Daoy (cell line): ENCODE data around the gene PBX3. TPM values are rescaled to one million over a fixed set of nuclear protein-coding genes. Genes with fewer than 3 reads are reported as not detected.

ENCODE experiments used
- DNase-seq: peaks from one replicate; pipeline ENCODE4 v3.0.0-alpha.2; 2015; ENCODE audit warnings: low read depth
- total RNA-seq: library from RNA; depleted of rRNA; stranded (reverse); fragments of >200 nt; shearing (Covaris generic); gene quantifications from 2 replicates; pipeline ENCODE4 v1.2.3, GENCODE V29; 2014

The PBX3 gene
- total RNA-seq, 1 experiment from 2014 or later, result 30.6 TPM

DNA sequence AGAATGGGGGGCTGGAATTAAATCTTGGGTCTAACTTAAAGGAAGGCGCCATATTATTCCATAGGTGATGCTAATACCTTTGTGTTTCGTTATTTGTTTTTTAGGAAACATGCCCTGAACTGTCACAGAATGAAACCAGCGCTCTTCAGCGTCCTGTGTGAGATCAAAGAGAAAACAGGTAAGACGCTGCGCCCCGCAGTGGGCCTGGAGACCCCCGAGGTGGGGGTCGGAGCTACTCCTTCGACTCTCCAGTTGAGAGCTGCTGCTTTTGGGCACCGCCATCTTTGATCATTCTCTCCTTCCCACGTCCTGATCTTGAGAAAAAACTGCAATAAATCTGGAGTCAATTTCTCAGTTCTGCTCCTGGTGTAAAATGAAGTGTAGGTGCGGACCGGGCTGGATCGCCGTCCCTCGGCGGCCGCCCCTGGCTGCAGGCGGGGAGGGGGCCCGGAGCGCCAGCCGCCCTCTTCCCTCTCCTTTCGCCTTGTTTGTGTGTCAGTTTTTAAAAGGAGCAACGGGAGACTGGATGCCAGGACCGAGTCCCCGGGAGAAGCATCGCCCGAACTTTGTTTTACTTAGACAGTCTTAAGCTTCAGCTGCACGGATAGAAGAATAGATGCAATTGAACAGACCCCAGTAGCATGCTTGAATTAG lies 1.4 kb downstream of the PBX3 start:
- peak; percentile 19 for DNase-seq

DNA sequence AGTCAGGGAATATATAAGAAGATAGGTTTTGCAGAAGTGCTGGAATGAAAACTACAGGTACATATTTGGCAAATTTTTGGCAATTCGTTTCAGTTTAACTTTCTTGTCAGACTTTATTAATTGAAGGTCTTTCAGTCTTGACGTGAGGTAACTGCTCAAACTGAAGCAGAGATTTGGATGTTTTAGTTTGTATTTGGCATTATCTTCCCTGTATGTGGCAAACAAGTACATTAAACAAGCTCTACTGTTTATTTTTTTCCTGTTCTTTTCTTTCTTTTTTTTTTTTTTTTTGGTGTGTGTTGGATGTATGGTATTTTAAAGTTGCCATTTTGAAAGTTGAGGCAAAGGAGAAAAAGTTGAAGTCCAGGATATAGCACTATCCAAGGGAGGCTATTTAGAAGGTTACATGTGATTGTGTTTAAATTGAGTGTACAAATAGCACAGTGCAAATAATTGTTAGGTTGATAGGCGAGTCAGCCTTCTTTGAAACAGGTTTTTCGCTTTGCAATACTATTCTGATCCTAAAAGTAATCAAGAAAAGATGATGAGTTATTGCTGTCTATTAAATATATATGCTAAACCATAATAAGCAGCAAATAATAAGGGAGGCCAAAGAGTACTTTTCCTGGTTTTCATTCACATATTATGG lies 2.2 kb downstream of the PBX3 start:
- no peak for DNase-seq

DNA sequence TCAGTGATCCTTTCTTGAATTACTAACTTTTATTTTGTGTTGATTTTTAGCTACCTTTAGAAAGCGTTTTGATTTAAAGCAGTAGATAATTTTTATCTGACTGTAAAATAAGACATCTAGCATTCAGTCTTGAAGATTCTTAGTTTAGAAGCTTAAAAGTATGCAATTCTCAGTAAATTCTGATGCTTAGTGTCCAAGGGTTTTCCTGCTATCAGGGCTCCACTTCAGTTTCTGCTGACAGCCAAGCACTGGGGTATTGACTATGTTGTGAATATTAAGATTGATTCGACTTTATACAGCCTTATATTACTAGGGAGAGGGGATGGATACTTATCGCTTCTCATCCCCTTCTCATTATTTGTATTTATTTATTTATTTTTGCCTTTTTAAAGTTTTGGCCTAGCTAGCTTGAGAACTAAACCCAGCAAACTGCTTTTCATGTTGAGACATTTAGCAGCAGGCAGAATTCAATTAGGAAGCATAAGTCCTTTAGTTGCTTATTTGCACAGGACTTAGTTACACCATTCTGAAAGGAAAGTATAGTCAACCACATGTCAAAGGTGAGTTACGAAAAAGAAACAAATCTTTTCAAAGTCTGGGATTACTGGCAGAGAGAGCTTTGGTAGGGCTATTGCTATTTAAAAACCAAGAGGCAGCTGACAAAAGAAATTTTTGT lies 2.9 kb downstream of the PBX3 start:
- DNase-seq, result no peak

DNA sequence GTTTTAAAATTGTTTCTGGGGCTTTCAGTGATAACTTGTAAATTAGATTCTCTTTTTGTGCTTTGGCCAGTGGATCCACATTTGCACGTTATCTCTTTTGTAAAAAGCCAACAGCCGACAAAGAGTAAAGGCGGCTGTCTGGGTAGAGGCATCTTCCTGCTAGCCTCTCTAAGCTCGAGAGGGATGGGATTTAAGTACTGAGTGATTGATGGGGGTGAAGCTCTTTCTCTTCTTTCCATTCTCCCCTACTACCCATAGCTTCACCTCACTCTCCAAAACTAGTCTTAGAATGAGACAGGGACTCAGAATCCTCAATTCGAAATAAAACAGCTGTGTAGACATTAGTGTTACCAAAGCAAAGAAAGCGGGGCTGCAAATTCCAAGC lies 3.4 kb downstream of the PBX3 start:
- DNase-seq, result no peak

DNA sequence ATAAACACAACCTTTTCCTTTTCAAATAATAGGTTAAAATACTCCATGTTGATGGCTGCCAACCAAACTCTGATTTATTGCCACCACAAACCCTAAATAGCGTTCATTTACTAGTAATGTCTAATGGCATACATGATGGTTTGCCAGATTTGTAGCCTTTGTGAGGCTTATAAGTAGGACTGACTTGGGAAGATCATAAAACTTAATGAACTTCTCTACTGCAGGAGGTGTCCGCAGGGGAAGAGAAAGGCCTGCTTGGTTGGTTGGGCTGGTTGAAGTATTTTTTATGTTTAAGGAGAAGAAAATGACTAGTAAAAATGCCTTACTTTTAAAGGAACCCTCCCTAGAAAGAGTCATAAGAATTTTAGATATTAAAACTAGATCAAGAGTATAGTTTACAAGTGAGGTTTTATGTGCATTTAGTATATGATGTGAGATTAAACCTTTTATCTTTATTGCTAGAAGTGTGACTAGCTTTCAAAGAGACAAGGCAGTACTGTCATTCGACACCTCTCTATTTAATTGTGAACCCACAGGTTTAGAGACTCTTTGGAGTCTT lies 5.0 kb downstream of the PBX3 start:
- DNase-seq, result no peak

DNA sequence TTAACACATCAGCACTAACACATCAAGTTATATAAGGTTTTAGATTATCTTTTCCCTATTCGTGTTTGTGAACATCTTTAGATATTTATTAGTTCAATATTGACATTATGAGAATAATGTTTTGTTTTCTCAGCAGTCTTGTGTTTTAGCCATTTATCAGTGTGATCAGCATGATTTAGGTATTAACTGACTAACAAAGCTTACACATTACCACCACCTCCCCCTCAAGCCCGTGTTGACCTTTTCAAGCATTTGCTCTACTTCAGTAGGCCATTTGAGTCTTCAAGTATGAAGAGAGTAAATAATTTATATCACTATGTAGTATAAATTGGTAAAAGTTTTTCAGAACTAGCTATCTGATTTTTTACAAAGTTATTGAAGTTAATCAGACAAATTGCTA lies 6.9 kb downstream of the PBX3 start:
- DNase-seq, result no peak

DNA sequence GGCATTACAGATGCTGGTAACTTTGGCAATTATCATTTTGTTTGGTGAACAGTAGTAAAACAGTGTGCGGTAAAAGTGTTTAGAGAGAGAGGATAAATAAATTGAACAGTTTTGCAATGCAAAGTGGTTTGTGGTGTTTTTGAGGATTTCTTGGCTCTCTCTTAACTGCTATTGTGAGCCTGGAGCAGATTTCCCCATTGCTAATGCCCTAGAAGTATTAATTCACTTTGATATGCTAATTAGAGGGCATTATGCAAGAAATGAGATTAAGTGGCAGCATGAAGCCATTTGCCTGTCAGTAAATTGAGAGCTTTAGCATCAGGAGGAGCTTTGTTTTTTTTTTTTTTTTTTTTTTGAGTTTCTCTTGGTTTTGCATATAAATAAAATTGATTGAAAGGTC lies 8.2 kb downstream of the PBX3 start:
- no peak for DNase-seq

DNA sequence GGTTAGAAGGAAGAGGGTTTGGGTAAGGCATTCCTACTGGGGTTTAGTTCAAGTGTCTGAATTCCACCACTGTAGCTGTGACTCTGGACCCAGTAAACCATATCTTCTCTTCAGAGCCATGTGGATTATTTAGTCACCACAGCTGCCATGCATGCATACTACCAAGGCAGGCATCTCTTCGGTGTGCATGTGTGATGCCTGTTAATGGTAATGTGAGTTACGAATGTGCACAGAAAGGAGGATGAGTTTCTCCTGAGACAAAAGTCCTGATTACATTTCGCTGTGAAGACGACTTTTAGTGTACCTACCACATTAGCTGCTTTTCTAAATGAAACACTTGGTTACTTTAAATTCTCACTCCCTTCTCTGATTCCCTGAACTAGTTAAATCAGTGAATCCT lies 9.3 kb downstream of the PBX3 start:
- no peak for DNase-seq

DNA sequence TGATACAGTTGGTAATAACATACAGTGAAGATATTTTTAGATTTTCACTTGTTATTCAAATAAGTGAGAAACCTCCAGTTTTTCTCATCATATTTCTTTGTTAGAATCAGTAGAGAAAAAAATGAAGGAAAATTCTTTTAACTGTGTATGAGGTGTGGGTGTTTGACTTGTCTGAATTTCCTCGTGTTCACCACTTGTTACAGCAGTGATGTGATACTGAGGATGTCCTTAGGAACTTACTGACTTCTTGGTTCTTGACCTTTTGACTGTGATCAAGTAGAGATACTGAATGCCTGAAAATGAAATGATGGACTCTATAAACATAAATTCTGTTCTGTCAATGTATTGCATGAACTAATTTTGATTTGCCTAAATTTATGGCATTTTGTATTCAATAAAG lies 10.7 kb downstream of the PBX3 start:
- no peak for DNase-seq

DNA sequence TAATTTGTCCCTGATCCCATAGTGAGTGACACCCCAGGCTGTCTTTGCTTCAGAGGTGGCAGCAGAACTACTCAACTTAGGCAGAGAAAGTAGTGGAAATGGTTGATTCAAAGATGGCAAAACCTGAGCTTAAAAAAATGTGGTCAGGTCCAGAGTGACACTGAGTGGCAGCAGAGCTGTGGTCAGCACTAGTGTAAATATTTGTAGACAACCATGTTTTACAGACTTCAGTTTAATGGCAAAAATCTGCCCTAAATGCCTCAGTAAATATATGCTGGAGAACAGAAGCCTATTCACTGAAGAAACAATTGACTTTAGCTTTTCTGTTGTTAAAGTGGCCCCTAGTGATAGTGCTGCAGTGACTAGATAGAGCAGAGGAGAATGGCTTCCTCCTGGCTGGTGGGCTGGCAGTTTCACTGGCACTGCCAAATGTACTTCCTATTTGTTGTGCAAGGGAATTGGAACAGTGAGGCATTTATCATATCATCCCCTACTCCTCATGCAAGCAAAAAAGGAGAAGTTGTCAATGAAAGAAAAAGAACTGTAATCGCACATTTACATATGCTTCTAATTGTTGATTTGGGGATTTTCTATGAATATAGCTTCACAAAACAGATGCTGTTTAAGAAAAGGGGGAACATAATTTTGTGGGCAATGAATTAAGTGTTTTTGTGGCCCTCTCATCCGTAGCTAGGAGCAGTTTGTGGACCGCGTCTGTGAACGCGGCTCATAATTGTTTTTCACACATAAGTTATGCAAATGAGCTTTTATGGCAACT lies 12.0 kb downstream of the PBX3 start:
- DNase-seq, result no peak

DNA sequence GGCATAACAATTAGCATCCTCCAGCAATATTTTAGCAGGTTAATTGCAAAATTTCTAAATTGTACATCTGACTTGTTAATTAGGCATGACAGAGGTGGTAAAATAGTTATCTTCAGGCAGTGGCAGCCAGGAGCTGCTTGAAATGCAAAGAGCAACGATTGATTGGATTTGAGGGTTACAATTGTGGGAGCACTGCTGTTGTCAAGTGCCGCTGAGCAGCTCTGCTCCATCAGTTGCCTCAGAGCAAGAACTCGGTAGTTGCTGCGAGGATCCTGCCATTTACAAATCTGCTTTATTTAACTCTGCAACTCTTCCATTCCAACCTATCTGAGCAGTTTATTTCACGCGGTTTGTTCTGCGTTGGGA lies 12.6 kb downstream of the PBX3 start:
- no peak for DNase-seq

DNA sequence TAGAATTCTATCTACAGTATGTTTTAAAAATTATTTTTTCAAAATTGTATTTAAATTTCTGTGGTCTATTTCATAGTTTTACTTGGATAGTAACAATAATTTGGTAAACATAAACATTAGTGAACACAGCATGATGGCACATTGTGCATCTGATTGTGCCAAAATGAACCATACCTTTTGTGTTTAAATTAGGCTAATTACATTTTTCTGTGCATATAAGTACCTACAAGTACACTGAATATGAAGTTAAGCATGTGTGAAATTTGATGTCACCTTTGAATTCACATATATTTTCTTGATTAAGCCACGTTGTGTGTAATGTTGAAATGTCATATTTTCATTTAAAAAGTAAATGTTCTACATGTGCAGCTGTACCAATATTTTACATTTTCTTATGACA lies 13.4 kb downstream of the PBX3 start:
- no peak for DNase-seq

DNA sequence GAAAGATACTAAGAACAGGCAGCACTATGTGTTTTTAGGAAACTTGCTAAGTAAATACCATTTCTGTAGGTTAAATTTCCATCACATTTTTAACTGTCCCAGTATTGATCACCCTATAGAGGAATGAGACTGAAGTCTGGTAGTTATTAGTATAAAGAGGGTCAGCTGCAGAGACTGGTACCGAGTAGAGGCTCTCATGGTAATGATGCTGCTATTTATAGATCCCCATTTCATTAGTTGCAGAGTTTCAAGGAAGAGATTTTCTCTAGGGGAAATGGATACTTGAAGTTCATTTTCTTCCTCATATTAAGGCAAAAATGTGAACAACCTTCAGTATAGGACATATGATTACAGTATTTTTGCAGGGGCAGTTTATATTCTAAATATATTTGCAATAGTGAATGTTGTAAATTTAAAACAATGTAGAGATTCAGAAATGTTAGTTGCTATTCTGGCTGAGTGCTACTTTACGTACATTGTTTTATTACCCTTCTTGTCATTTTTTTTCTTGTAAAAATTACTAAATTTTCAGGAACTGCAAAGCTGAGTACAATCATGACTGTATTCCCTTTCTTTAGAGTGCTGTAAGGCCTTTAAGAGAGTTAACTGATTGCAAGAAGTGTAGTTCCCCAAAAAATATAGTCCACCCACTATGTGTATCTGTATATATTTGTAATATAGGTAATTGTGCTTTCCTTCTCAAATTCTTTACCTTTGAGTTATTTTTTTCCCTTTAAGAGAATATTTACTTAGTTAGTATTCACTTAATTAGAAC lies 14.7 kb downstream of the PBX3 start:
- no peak for DNase-seq

DNA sequence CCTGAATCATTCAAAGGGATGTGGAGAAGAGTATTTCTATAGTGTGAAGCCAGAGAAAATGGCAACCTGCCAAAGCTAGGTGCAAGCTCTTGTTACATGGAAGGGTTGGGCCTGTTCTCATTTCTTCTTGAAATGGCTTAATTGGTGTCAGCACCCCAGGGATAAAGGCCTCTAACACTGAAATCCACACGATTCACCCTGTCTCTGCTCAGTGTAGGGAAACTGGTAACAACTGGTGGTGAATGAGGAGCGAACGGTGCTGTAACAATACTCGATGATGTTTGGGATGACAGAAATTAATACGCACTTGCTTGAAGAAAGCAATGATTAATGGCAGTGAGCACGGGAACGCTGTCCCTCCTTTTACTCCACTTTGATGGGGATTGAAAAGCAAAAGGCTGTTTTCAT lies 16.2 kb downstream of the PBX3 start:
- peak; percentile 46 for DNase-seq

DNA sequence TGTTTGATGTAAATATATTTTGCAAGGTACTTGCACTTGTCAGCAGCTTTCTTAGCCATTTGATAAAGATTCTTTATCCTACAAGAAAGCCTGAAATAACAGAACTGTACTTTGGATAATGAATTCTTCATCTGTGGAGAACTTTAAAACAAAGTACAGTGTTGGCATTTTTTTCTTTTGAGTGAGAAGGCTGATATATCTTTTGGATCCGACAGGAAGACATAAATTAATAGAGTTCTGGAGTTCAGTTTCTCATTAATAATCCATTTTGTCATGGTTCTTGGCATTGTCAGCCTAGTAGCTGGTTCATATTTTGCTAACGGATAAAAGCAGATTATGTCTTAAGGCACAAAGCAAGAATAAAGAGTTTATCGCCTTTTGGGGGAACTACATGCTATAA lies 17.0 kb downstream of the PBX3 start:
- DNase-seq, result no peak

DNA sequence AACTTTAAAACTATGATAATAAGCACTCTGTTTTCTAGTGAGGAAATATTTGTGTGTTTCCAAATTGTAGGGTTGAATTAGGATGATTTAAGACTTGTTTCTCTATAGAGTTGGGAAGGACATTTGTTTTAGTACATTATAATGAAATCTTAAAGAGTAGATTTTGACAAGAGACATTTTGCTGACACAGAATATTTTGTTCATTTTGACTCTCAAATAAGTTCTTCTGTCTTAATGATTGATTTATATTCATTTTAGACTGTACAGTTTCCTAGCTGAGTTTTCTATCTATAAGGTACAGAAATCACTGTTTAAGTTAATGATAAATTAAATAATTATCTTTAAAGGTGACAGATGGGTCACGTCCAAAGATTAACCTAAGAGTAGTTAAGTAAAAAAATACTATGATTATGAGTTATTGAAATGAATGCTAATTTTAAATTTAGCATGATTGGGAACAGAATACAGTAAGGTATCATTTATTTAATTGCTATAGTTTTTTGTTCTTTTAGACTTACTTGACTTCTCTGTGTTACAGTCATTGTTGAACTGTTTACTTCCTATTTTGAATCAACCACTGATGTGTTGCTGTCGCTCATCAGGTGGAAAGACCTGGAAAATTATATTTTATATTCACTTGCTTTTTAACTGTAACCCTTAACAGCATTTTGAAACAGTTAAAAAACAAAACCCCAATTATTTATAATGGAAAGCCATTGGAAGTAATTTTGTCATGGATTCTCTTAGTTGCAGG lies 19.5 kb downstream of the PBX3 start:
- DNase-seq, result no peak

DNA sequence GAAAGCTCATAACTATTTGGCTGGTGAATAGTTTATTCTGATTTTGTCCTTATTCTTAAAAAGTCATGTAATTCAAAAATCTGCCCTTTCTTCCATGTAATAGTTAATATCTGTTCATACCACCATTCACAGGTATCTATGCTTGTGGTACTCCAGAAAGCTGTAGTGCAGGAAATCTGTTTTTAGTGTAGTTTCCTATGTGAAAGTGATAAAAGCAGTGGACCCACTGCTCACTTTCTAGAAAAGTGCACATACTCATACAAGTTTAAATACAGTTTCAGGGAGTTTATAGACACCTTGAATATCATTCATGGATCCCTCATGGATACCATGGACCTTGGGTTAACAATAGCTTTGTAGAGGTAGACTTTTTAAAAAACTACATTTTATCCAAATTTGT lies 20.2 kb downstream of the PBX3 start:
- DNase-seq, result no peak

DNA sequence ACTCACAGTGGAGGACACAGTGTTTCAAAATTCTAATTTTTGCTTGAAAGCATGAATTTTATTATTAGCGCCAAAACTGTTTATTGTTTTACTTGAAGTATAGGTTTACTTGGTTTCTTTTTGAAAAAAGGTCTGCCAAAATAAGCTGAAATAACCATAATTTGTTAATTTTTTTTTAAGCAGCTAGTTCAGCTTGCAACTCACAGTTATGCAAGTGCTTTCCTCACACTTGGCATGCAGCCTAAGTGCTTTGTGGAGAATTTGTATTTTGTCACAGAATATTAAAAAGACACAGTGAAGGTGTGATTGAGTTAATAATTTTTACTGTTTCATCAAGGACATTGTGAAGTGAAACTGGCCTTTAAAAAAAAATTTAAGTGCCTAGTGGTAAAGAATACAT lies 21.6 kb downstream of the PBX3 start:
- no peak for DNase-seq

DNA sequence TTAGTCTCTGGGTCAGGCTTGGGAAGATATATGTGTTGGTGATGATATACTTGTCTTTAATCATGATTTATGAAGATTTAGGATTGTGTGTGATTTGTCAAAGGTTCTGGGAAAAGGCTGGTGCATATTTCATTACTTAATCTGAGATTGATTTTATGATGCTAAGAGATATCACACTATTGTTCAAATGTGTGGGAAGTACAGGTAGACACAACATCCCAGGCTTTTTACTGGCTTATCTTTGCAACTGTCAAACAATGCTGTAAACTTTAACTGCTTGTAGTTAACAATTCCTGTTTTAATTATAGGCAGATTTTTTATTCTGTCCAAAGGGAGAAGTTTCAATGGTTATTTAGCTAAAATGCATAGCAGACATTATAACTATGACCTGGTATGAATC lies 23.9 kb downstream of the PBX3 start:
- DNase-seq, result no peak

DNA sequence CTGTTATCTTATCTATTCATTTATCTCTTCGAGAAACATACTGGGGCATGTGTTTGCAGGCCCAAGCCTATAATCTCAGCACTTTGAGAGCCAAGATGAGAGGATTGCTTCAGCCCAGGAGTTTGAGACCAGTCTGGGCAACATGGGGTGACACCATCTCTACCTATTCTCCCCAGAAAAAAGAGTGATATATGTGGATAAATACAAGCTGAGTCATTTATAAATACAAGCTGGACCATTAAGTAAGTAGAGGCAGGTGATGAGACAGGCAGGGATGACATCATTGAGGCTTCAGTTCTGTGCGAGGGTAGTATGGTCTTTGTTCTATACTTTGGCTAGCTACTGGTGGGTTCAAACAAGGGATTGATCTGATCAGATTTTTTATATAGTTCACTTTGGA lies 25.6 kb downstream of the PBX3 start:
- DNase-seq, result no peak

DNA sequence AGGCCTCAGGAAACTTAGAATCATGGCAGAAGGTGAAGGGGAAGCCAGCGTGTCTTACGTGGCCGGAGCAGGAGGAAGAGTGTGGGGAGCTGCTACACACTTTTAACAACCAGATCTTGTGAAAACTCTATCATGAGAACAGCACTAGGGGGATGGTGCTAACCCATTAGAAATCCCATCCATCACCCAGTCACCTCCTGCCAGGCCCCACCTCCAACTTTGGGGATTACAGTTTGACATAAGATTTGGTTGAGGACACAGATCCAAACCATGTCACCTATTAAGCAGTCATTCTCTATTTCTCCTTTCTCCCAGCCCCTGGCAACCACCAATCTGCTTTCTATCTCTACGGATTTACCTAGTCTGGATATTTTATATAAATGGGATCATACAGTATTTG lies 26.9 kb downstream of the PBX3 start:
- no peak for DNase-seq
